ENCODE measurements around the gene TRIM28. TPM values are rescaled to one million over a fixed set of nuclear protein-coding genes. Genes with fewer than 3 reads are reported as not detected.

Gene TRIM28
- total and polyA plus RNA-seq, 2 donors (not counting 3 experiments of a cell fraction or from before 2014, with no cell fraction given), result 429 to 521 TPM

DNA sequence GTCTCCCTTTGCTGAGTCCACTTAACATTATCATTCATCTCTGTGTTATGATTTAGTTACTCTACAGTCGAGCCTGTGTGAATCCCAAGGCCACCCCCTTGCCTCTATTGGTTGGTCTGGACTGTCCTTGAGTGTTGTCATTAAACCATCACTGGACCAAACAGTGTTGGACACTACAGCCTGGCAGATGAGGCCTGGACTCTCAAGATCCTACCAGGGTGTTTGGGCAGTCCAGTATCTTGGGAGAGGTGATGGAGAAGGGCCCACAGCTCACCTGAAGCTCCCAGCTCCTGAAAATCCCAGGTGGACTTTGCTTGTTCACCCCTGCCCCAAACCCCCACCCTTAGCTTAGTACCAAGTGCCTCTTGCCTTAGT is 7.2 kb downstream of the TRIM28 start:
- POLR2A ChIA-PET, result no interaction called here
- intact Hi-C loops (cut with micrococcal nuclease), result no loop called here

More for the DNA sequence above, 7.2 kb downstream of the TRIM28 start:
- Histone ChIP-seq H3K9me3 (replicated peaks; ENCODE audit: control insufficient read depth, insufficient read depth, low read length) (no peaks in the 10 kb centered on the region), H3K36me3 (ENCODE audit: control insufficient read depth in 2 of 2, extremely low read depth in 1 of 2, insufficient read depth in 2 of 2, low read length in 2 of 2) (peaks cover 14 to 53% of the 10 kb centered on the region in 2 experiments), H3K4me3 (replicated peaks in 1 of 3; ENCODE audit: insufficient read depth in 1 of 3, low read depth in 1 of 3, low read length in 3 of 3) (no peak overlapping the region), H3K27me3 (ENCODE audit: control insufficient read depth in 2 of 2, insufficient read depth in 2 of 2, low read length in 2 of 2) (no peaks in the 10 kb centered on the region), H3K9ac (replicated peaks; ENCODE audit: extremely low read depth, insufficient read depth, low read length) (no peak overlapping the region), H3K27ac (ENCODE audit: insufficient read depth, low read depth, low read length) (no peak overlapping the region), H3K79me2 (ENCODE audit: control insufficient read depth, insufficient read depth, low read length) (peaks cover 36% of the 10 kb centered on the region), H3K4me2 (ENCODE audit: insufficient read depth, low read length) (no peak overlapping the region), H3K4me1 (ENCODE audit: control insufficient read depth, extremely low read depth, insufficient read depth, low read length) (peaks cover 24% of the 10 kb centered on the region), H2AFZ (ENCODE audit: low read depth, low read length) (no peak overlapping the region), H4K20me1 (replicated peaks; ENCODE audit: control insufficient read depth, extremely low read depth, insufficient read depth, low read length) (peaks cover 2% of the 10 kb centered on the region), H3K9me1 (replicated peaks; ENCODE audit: control insufficient read depth, extremely low read depth, insufficient read depth, low read length) (no peaks in the 10 kb centered on the region)
- CTCF ChIA-PET, result interaction anchor here (1.4 to 1.7 kb wide), 2 partner anchors 31 to 37 kb away, joined by 5 to 6 read pairs; partner anchors contain the start of gene ZBTB45
- dilution Hi-C loops (cut with MboI; ENCODE audit: extremely low pct_ligation_motif_present, low sequenced_read_pairs), result no loop called here
- DNase-seq (ENCODE audit: low read depth, low spot score) (no peak), FAIRE-seq (no peak)
- no TSS peak for BruUV-seq (replicated peaks)
- TF ChIP-seq GATA2 (IDR thresholded peaks at IDR 0.05; ENCODE audit: insufficient read depth, insufficient read length, low read depth, low read length) (no peak), JUN (IDR thresholded peaks at IDR 0.05; ENCODE audit: borderline replicate concordance, insufficient read depth, insufficient read length, low read depth) (no peak), FOS (IDR thresholded peaks at IDR 0.05; ENCODE audit: borderline replicate concordance, insufficient read depth, low read length) (no peak), MYC (IDR thresholded peaks at IDR 0.05; ENCODE audit: low read depth, low read length) (no peak), POLR2AphosphoS5 (IDR thresholded peaks at IDR 0.05; ENCODE audit: insufficient read depth, low read depth, low read length) (no peak), POLR2A (IDR thresholded peaks at IDR 0.05; ENCODE audit: low read depth, low read length) (no peak), CTCF (IDR thresholded peaks at IDR 0.05; ENCODE audit: extremely low read depth in 1 of 2, insufficient read depth in 1 of 2, low read depth in 1 of 2, low read length in 2 of 2) (no peak), EZH2 (IDR thresholded peaks at IDR 0.05; ENCODE audit: borderline replicate concordance, low read depth, low read length, severe bottlenecking) (no peak), MAX (IDR thresholded peaks at IDR 0.05; ENCODE audit: insufficient read depth, insufficient read length) (no peak)
